ENCODE data around the gene TCF3. TPM values are rescaled to one million over a fixed set of nuclear protein-coding genes. Genes with fewer than 3 reads are reported as not detected.

TCF3 gene
- total RNA-seq, 3 donors from 2014 or later: 54.4 to 57.7 (median 57.4) TPM

- intact Hi-C loops (cut with DNase I, micrococcal nuclease): no loop called here
- ATAC-seq (no peak), DNase-seq (no peak)
- no peaks in the 10 kb centered on the region for H3K36me3 ChIP-seq (ENCODE audit: low read depth)
- no peaks in the 10 kb centered on the region for H3K4me1 ChIP-seq (ENCODE audit: low read depth)
- no peak for TF ChIP-seq CTCF (IDR thresholded peaks at IDR 0.05)
- no peak overlapping the region for H3K4me3 ChIP-seq
- no peaks in the 10 kb centered on the region for H3K9me3 ChIP-seq
Measured at GRCh38 chr19:1580957-1581356, 71.5 kb downstream of the TCF3 start.

- H3K4me1 ChIP-seq (ENCODE audit: low read depth): no peaks in the 10 kb centered on the region
- ATAC-seq (no peak), DNase-seq (no peak)
- TF ChIP-seq CTCF (IDR thresholded peaks at IDR 0.05): no peak
- no peaks in the 10 kb centered on the region for H3K36me3 ChIP-seq (ENCODE audit: low read depth)
- H3K4me3 ChIP-seq: no peak overlapping the region
- intact Hi-C loops (cut with DNase I, micrococcal nuclease): no loop called here
- H3K9me3 ChIP-seq: no peaks in the 10 kb centered on the region
Measured at GRCh38 chr19:1580382-1580781, 72.0 kb downstream of the TCF3 start.

GRCh38 chr19:1579222-1579621 lies 73.2 kb downstream of the TCF3 start:
- no peaks in the 10 kb centered on the region for H3K36me3 ChIP-seq (ENCODE audit: low read depth)

GRCh38 chr19:1577929-1578618 lies 74.3 kb downstream of the TCF3 start:
- Histone ChIP-seq H3K4me3 (no peak overlapping the region), H3K4me1 (ENCODE audit: low read depth) (no peaks in the 10 kb centered on the region), H3K9me3 (no peaks in the 10 kb centered on the region), H3K36me3 (ENCODE audit: low read depth) (no peaks in the 10 kb centered on the region)
- intact Hi-C loops (cut with DNase I, micrococcal nuclease): no loop called here
- ATAC-seq (no peak), DNase-seq (no peak)
- no peak for TF ChIP-seq CTCF (IDR thresholded peaks at IDR 0.05)

More at GRCh38 chr19:1579222-1579621, 73.2 kb downstream of the TCF3 start:
- intact Hi-C loops (cut with DNase I, micrococcal nuclease): no loop called here
- ATAC-seq (no peak), DNase-seq (no peak)
- no peaks in the 10 kb centered on the region for H3K4me1 ChIP-seq (ENCODE audit: low read depth)
- H3K4me3 ChIP-seq: no peak overlapping the region
- H3K9me3 ChIP-seq: no peaks in the 10 kb centered on the region
- no peak for TF ChIP-seq CTCF (IDR thresholded peaks at IDR 0.05)

GRCh38 chr19:1577090-1577928 lies 75.1 kb downstream of the TCF3 start:
- Histone ChIP-seq H3K9me3 (no peaks in the 10 kb centered on the region), H3K36me3 (ENCODE audit: low read depth) (no peaks in the 10 kb centered on the region), H3K4me1 (ENCODE audit: low read depth) (no peaks in the 10 kb centered on the region), H3K4me3 (no peak overlapping the region)
- TF ChIP-seq CTCF (IDR thresholded peaks at IDR 0.05): no peak
- DNase-seq (no peak), ATAC-seq (no peak)
- intact Hi-C loops (cut with DNase I, micrococcal nuclease): no loop called here
